Measurements from ENCODE around the gene RCCD1. TPM values are rescaled to one million over a fixed set of nuclear protein-coding genes. Genes with fewer than 3 reads are reported as not detected.

RCCD1 gene
- total RNA-seq, 1 donor from 2014 or later = 14.3 TPM

DNA sequence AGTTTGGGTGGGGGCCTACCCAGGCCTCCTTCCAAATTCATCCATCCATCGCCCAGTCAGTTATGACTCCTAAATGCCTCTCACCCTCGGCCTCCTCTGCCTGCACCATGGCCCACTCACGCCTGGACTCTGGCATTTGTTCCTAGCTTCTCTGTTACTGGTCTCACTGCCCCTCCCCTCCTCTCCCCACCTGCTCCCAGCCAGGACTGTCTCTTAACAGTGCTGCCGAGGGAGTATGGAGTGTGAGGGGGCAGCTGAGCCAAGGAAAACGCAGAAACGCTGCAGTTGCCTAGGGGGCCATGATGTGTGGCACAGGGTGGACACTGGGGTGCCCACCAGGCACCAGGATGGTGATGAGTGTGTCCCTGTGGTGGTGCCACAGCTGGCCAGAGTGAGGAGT, 3.1 kb downstream of the RCCD1 start:
- Mint-ChIP-seq H3K27ac (ENCODE audit: unreplicated experiment) (peak overlapping the region; percentile 68), H3K27me3 (ENCODE audit: low read depth) (no peaks in the 10 kb centered on the region), H3K4me1 (ENCODE audit: low read depth) (peaks cover 33% of the 10 kb centered on the region), H3K36me3 (ENCODE audit: low read depth) (peaks cover 17% of the 10 kb centered on the region), H3K9me3 (ENCODE audit: low read depth) (no peaks in the 10 kb centered on the region), H3K4me3 (ENCODE audit: unreplicated experiment) (peak overlapping the region; percentile 80)
- TF ChIP-seq, protein P1, sequence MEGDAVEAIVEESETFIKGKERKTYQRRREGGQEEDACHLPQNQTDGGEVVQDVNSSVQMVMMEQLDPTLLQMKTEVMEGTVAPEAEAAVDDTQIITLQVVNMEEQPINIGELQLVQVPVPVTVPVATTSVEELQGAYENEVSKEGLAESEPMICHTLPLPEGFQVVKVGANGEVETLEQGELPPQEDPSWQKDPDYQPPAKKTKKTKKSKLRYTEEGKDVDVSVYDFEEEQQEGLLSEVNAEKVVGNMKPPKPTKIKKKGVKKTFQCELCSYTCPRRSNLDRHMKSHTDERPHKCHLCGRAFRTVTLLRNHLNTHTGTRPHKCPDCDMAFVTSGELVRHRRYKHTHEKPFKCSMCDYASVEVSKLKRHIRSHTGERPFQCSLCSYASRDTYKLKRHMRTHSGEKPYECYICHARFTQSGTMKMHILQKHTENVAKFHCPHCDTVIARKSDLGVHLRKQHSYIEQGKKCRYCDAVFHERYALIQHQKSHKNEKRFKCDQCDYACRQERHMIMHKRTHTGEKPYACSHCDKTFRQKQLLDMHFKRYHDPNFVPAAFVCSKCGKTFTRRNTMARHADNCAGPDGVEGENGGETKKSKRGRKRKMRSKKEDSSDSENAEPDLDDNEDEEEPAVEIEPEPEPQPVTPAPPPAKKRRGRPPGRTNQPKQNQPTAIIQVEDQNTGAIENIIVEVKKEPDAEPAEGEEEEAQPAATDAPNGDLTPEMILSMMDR (IDR thresholded peaks at IDR 0.05) = no peak
- peak; percentile 54 for DNase-seq (ENCODE audit: low spot score)

DNA sequence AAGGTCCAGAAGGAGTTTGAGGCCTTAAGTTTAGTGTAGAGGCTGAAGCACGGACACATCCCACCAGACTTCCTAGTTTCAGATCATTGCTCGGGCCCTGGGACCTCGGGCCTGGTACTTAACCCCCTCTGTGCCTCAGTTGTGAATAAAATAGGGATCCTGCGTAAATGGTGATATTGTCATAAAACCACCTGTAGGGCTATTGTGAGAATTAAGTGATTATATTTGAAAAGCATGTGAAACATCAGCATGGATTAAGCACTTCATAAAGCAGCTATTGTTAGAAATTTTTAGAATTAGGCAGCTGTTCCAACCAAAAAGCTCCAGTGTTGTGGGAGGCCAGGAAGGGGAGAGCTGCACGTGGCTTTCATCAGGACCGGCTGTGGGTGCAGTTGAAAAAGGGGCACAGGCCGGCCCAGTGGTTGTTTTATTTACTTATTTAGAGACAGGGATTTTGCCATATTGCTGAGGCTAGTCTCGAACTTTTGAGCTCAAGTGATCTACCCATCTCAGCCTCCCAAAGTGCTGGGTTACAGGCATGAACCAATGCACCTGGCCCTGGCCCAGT, 4.4 kb downstream of the RCCD1 start:
- Mint-ChIP-seq H3K27me3 (ENCODE audit: low read depth) (no peaks in the 10 kb centered on the region), H3K9me3 (ENCODE audit: low read depth) (no peaks in the 10 kb centered on the region), H3K27ac (ENCODE audit: unreplicated experiment) (peak overlapping the region; percentile 87), H3K4me1 (ENCODE audit: low read depth) (peaks cover 33% of the 10 kb centered on the region), H3K36me3 (ENCODE audit: low read depth) (peaks cover 23% of the 10 kb centered on the region), H3K4me3 (ENCODE audit: unreplicated experiment) (no peak overlapping the region)
- TF ChIP-seq, protein P1 (IDR thresholded peaks at IDR 0.05) = no peak
- no peak for DNase-seq (ENCODE audit: low spot score)

DNA sequence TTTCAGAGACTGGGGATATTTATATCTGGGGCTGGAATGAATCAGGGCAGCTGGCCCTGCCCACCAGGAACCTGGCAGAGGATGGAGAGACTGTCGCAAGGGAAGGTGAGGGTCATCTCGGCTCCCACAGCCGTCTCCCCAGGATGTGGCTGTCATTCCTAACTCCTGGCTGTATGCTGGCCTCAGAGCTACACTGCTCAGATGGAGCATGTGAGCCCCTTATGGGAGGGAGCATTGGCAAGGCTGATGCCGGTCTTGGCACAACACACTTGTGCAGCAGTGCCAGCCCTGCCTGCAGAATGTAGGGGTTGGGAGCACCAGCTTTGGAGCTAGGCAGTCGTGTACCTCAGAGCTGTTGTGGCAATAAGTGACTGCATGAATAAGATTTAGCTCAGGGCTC, 5.2 kb downstream of the RCCD1 start:
- H3K4me1 Mint-ChIP-seq (ENCODE audit: low read depth) = peaks cover 31% of the 10 kb centered on the region
- H3K27ac Mint-ChIP-seq (ENCODE audit: unreplicated experiment) = peak overlapping the region; percentile 87
- no peak for DNase-seq (ENCODE audit: low spot score)
- TF ChIP-seq, protein P1 (IDR thresholded peaks at IDR 0.05) = no peak
- H3K36me3 Mint-ChIP-seq (ENCODE audit: low read depth) = peaks cover 23% of the 10 kb centered on the region
- H3K27me3 Mint-ChIP-seq (ENCODE audit: low read depth) = no peaks in the 10 kb centered on the region
- no peaks in the 10 kb centered on the region for H3K9me3 Mint-ChIP-seq (ENCODE audit: low read depth)
- peak overlapping the region; percentile 38 for H3K4me3 Mint-ChIP-seq (ENCODE audit: unreplicated experiment)

DNA sequence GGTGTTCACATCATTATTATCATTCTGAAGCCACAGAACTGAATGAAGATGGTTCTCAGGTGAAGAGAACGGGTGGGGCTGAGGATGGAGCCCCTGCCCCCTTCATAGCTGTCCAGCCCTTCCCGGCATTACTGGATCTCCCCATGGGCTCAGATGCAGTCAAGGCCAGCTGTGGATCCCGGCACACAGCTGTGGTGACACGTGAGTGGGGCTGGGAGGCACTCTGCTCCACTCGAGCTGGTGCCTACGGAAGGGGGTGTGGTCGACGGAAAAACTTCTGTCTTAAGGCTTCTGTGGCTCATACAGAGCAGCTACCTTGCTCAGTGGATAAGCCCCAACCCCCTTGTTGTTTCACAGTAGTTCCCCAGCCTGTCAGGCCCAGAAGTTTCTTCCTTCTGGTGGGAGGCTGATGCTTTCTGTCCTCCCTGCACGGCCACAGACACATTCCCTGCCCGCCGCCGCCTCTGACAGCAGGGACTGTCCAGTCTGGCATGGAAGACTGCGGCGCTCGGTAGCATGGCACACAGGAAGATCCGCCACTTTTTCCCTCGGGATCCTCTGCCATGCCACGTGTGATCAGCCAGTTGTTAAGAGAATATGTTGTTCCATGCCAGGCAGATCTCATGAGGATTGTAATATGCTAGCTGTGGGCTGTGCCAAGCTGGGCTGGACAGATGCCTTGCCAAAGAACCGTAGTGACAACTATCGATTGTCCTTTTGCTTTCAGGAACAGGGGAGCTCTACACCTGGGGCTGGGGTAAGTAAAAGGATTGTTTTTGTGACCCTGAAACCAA, 5.8 kb downstream of the RCCD1 start:
- H3K9me3 Mint-ChIP-seq (ENCODE audit: low read depth) = no peaks in the 10 kb centered on the region
- H3K36me3 Mint-ChIP-seq (ENCODE audit: low read depth) = peaks cover 25% of the 10 kb centered on the region
- H3K4me3 Mint-ChIP-seq (ENCODE audit: unreplicated experiment) = no peak overlapping the region
- H3K27me3 Mint-ChIP-seq (ENCODE audit: low read depth) = no peaks in the 10 kb centered on the region
- DNase-seq (ENCODE audit: low spot score) = no peak
- peak overlapping the region; percentile 56 for H3K27ac Mint-ChIP-seq (ENCODE audit: unreplicated experiment)
- TF ChIP-seq, protein P1 (IDR thresholded peaks at IDR 0.05) = no peak
- peaks cover 31% of the 10 kb centered on the region for H3K4me1 Mint-ChIP-seq (ENCODE audit: low read depth)

DNA sequence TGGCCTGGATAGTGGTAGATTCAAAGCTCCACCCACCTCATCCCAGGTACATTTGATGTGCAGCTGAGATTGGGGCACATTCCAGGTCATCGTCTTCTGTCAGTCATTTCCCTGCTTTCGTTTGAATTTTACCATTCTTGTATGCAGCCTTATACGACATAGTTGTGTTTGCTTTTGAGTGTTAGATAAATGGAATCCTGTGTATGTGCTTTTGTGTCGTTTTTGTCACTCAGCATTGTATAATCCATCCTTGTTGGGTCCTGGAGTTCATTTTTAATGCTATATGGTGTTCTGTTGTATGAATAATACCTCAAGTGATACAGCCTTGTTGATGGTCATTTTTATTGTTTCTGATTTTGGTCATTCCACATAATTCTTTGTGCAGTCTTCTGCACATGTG, 7.3 kb downstream of the RCCD1 start:
- H3K27me3 Mint-ChIP-seq (ENCODE audit: low read depth) = no peaks in the 10 kb centered on the region
- no peak for DNase-seq (ENCODE audit: low spot score)
- H3K9me3 Mint-ChIP-seq (ENCODE audit: low read depth) = no peaks in the 10 kb centered on the region
- peaks cover 22% of the 10 kb centered on the region for H3K4me1 Mint-ChIP-seq (ENCODE audit: low read depth)
- H3K36me3 Mint-ChIP-seq (ENCODE audit: low read depth) = peaks cover 30% of the 10 kb centered on the region
- no peak overlapping the region for H3K27ac Mint-ChIP-seq (ENCODE audit: unreplicated experiment)
- TF ChIP-seq, protein P1 (IDR thresholded peaks at IDR 0.05) = no peak
- H3K4me3 Mint-ChIP-seq (ENCODE audit: unreplicated experiment) = no peak overlapping the region
